Endothelial cell of umbilical vein (primary cell): ENCODE results near the gene CSF2.

Experiments used
- CTCF ChIP-seq, 2 donors: IDR thresholded peaks; 1 replicate in 1 of 2; 2 replicates in 1 of 2; pipeline ENCODE4 v1.5.1; 2011; ENCODE audit warnings: low read length in 2 of 2, mild to moderate bottlenecking in 2 of 2, moderate library complexity in 2 of 2, control low read depth in 1 of 2, inconsistent platforms in 1 of 2, low read depth in 1 of 2; ENCODE audit not compliant: insufficient read depth in 1 of 2; ENCODE audit errors: extremely low read depth in 1 of 2
- EZH2 ChIP-seq: IDR thresholded peaks from 2 replicates; pipeline ENCODE4 v1.6.1; 2012; ENCODE audit warnings: borderline replicate concordance, low read depth, mild to moderate bottlenecking, moderate library complexity, low read length, inconsistent platforms; ENCODE audit not compliant: severe bottlenecking
- GATA2 ChIP-seq: IDR thresholded peaks from 2 replicates; pipeline ENCODE4 v1.7.0; 2011; ENCODE audit warnings: low read depth, mild to moderate bottlenecking, moderate library complexity, mixed read lengths, low read length; ENCODE audit not compliant: insufficient read length, insufficient read depth
- MYC ChIP-seq: IDR thresholded peaks from one replicate; pipeline ENCODE4 v1.6.1; 2011; ENCODE audit warnings: mild to moderate bottlenecking, low read depth, low read length
- POLR2A ChIP-seq: IDR thresholded peaks from 2 replicates; pipeline ENCODE4 v1.6.1; 2012; ENCODE audit warnings: low read depth, mild to moderate bottlenecking, control low read depth, low read length
- TF ChIP-seq, protein P1 (sequence below): IDR thresholded peaks from 2 replicates; pipeline ENCODE4 v1.6.1; 2011; ENCODE audit not compliant: insufficient read depth, insufficient read length

- TF ChIP-seq POLR2A (no peak), CTCF (IDR thresholded peaks at IDR 0.05; ENCODE audit: extremely low read depth in 1 of 2, insufficient read depth in 1 of 2, low read depth in 1 of 2, low read length in 2 of 2) (no peak), GATA2 (no peak), EZH2 (no peak), MYC (no peak)
- TF ChIP-seq, protein P1, sequence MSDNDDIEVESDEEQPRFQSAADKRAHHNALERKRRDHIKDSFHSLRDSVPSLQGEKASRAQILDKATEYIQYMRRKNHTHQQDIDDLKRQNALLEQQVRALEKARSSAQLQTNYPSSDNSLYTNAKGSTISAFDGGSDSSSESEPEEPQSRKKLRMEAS, result no peak
Observed at GRCh38 chr5:132066871-132067270, 6.7 kb upstream of the CSF2 start.
